IMR-90 (cell line): Measurements from ENCODE around the gene PCAT6. TPM values are rescaled to one million over a fixed set of nuclear protein-coding genes. Genes with fewer than 3 reads are reported as not detected.

Experiments
- ATAC-seq: fragments of 200-7000 bp; cut with Tn5 transposase; 2 replicates; pipeline ENCODE4 v1.9.1; 2020; ENCODE audit warnings: low read depth, mild to moderate bottlenecking, moderate library complexity
- BruUV-seq: library from RNA; stranded (reverse); fragments of 400-500 nt; replicated peaks from 2 replicates; lab custom pipeline; 2021; lab: Mats Ljungman, UMichigan
- CTCF ChIA-PET: fragments of 300-600 bp; formaldehyde crosslinking; extraction: SDS; loops from one replicate; lab custom pipeline; 2021; ENCODE audit warnings: antibody characterized with exemption; lab: Yijun Ruan, JAX
- POLR2A ChIA-PET: fragments of 300-600 bp; sonication (Branson Sonifier 250); formaldehyde crosslinking; loops from one replicate; lab custom pipeline; 2022; ENCODE audit warnings: antibody characterized with exemption; ENCODE audit not compliant: unreplicated experiment; lab: Charles Lee
- DNase-seq: peaks from one replicate; pipeline ENCODE4 v3.0.0; 2013
- H2AFZ ChIP-seq: replicated peaks from 2 replicates; pipeline ENCODE3; 2013; ENCODE audit warnings: low read length, mild to moderate bottlenecking; ENCODE audit not compliant: poor library complexity
- H2AK5ac ChIP-seq: 2 replicates; pipeline ENCODE4 v1.6.1; 2013; ENCODE audit warnings: low read depth, low read length, inconsistent platforms
- H2AK9ac ChIP-seq: replicated peaks from 2 replicates; pipeline ENCODE3; 2013; ENCODE audit warnings: mild to moderate bottlenecking, low read depth, low read length, moderate library complexity; ENCODE audit not compliant: poor library complexity
- H2BK120ac ChIP-seq: 2 replicates; pipeline ENCODE4 v1.6.1; 2013; ENCODE audit warnings: low read depth, low read length, inconsistent platforms
- H2BK15ac ChIP-seq: 3 replicates; pipeline ENCODE4 v1.6.1; 2013; ENCODE audit warnings: low read depth, low read length, inconsistent platforms
- H2BK20ac ChIP-seq: 2 replicates; pipeline ENCODE4 v1.6.1; 2013; ENCODE audit warnings: low read depth, mild to moderate bottlenecking, inconsistent platforms, low read length, moderate library complexity
- H2BK5ac ChIP-seq: 2 replicates; pipeline ENCODE4 v1.6.1; 2013; ENCODE audit warnings: mild to moderate bottlenecking, low read depth, low read length, inconsistent platforms; ENCODE audit not compliant: poor library complexity, severe bottlenecking
- H3K14ac ChIP-seq: replicated peaks from 2 replicates; pipeline ENCODE4 v1.6.1; 2013; ENCODE audit warnings: low read depth, low read length, inconsistent platforms
- H3K18ac ChIP-seq: 2 replicates; pipeline ENCODE4 v1.6.1; 2013; ENCODE audit warnings: low read depth, low read length, control low read depth
- H3K23ac ChIP-seq: 2 replicates; pipeline ENCODE4 v1.6.1; 2013; ENCODE audit warnings: low read depth, low read length, inconsistent platforms
- H3K27ac ChIP-seq: 2 replicates; pipeline ENCODE4 v1.5.1; 2013; ENCODE audit warnings: mild to moderate bottlenecking, control low read depth, low read length; ENCODE audit not compliant: insufficient read depth
- H3K27me3 ChIP-seq: 2 replicates; pipeline ENCODE4 v1.6.1; 2013; ENCODE audit warnings: low read length; ENCODE audit not compliant: control insufficient read depth, insufficient read depth
- H3K36me3 ChIP-seq: 2 replicates; pipeline ENCODE4 v1.6.1; 2013; ENCODE audit warnings: low read length, mixed read lengths; ENCODE audit not compliant: control insufficient read depth, insufficient read depth
- H3K4ac ChIP-seq: 2 replicates; pipeline ENCODE4 v1.6.1; 2013; ENCODE audit warnings: low read depth, low read length, inconsistent platforms
- H3K4me1 ChIP-seq: 2 replicates; pipeline ENCODE4 v1.6.1; 2013; ENCODE audit warnings: low read length, mixed read lengths; ENCODE audit not compliant: control insufficient read depth, insufficient read depth
- H3K4me2 ChIP-seq: 2 replicates; pipeline ENCODE4 v1.6.1; 2013; ENCODE audit warnings: low read depth, mild to moderate bottlenecking, control low read depth, low read length, moderate library complexity
- H3K4me3 ChIP-seq: 2 replicates; pipeline ENCODE4 v1.5.1; 2013; ENCODE audit warnings: low read depth, mild to moderate bottlenecking, control low read depth, low read length, moderate library complexity; ENCODE audit not compliant: insufficient read depth
- H3K56ac ChIP-seq: 2 replicates; pipeline ENCODE4 v1.6.1; 2013; ENCODE audit warnings: low read length, inconsistent platforms; ENCODE audit not compliant: insufficient read depth; ENCODE audit errors: extremely low read depth
- H3K79me1 ChIP-seq, 2 experiments: 2 replicates each; pipeline ENCODE4 v1.6.1; 2013; ENCODE audit warnings: low read length in 2 of 2, inconsistent platforms in 1 of 2, low read depth in 1 of 2
- H3K9ac ChIP-seq: 2 replicates; pipeline ENCODE4 v1.6.1; 2013; ENCODE audit warnings: low read depth, low read length, control low read depth
- H3K9me1 ChIP-seq: 2 replicates; pipeline ENCODE4 v1.6.1; 2013; ENCODE audit warnings: low read length, inconsistent platforms; ENCODE audit not compliant: insufficient read depth
- H3K9me3 ChIP-seq: 2 replicates; pipeline ENCODE4 v1.6.1; 2013; ENCODE audit warnings: low read length; ENCODE audit not compliant: control insufficient read depth, insufficient read depth
- H4K20me1 ChIP-seq: 2 replicates; pipeline ENCODE4 v1.6.1; 2013; ENCODE audit warnings: low read length, inconsistent platforms; ENCODE audit not compliant: insufficient read depth
- H4K5ac ChIP-seq: 2 replicates; pipeline ENCODE4 v1.6.1; 2013; ENCODE audit warnings: mild to moderate bottlenecking, low read depth, low read length, control low read depth
- H4K8ac ChIP-seq, 2 experiments: 2 replicates each; pipeline ENCODE4 v1.6.1; 2013; ENCODE audit warnings: low read depth in 2 of 2, low read length in 2 of 2, control low read depth in 1 of 2, inconsistent platforms in 1 of 2
- H4K91ac ChIP-seq: 2 replicates; pipeline ENCODE4 v1.6.1; 2013; ENCODE audit warnings: low read depth, low read length, inconsistent platforms; ENCODE audit not compliant: insufficient read depth
- CEBPB ChIP-seq: IDR thresholded peaks from 2 replicates; pipeline ENCODE4 v1.6.1; 2012; ENCODE audit warnings: low read depth, low read length, improper control_type of control experiment
- CHD1 ChIP-seq: IDR thresholded peaks from 2 replicates; pipeline ENCODE4 v1.6.1; 2012; ENCODE audit warnings: low read depth, low read length, improper control_type of control experiment
- CTCF ChIP-seq: conservative IDR thresholded peaks from 2 replicates; pipeline ENCODE4 v1.5.1; 2012; ENCODE audit warnings: mild to moderate bottlenecking, low read depth, low read length, improper control_type of control experiment
- FOS ChIP-seq: fragments of 150-350 bp; IDR thresholded peaks from 2 replicates; pipeline ENCODE4 v1.6.1; 2016; ENCODE audit warnings: low read depth, low read length
- MAFK ChIP-seq: IDR thresholded peaks from 2 replicates; pipeline ENCODE4 v1.6.1; 2012; ENCODE audit warnings: low read depth, low read length, improper control_type of control experiment
- MAZ ChIP-seq: IDR thresholded peaks from 2 replicates; pipeline ENCODE4 v1.6.1; 2012; ENCODE audit warnings: low read depth, mild to moderate bottlenecking, low read length, improper control_type of control experiment, moderate library complexity, borderline replicate concordance
- MXI1 ChIP-seq: IDR thresholded peaks from 2 replicates; pipeline ENCODE4 v1.6.1; 2012; ENCODE audit warnings: low read depth, mild to moderate bottlenecking, low read length, moderate library complexity, borderline replicate concordance
- NFE2L2 ChIP-seq: fragments of 150-350 bp; IDR thresholded peaks from 2 replicates; pipeline ENCODE4 v1.6.1; 2016; ENCODE audit warnings: low read depth, mild to moderate bottlenecking, low read length
- RAD21 ChIP-seq: IDR thresholded peaks from 2 replicates; pipeline ENCODE4 v1.6.1; 2012; ENCODE audit warnings: low read length, improper control_type of control experiment
- RCOR1 ChIP-seq: IDR thresholded peaks from 2 replicates; pipeline ENCODE4 v1.6.1; 2012; ENCODE audit warnings: mild to moderate bottlenecking, low read length, improper control_type of control experiment; ENCODE audit not compliant: insufficient replicate concordance
- RFX5 ChIP-seq: IDR thresholded peaks from 2 replicates; pipeline ENCODE4 v1.8.0; 2012; ENCODE audit warnings: low read depth, mild to moderate bottlenecking, low read length, moderate library complexity
- SMC3 ChIP-seq: fragments of 150-350 bp; IDR thresholded peaks from 2 replicates; pipeline ENCODE4 v1.6.1; 2016; ENCODE audit warnings: low read depth, mild to moderate bottlenecking, antibody characterized with exemption, low read length, moderate library complexity
- USF2 ChIP-seq: fragments of 150-350 bp; IDR thresholded peaks from 2 replicates; pipeline ENCODE4 v1.6.1; 2017; ENCODE audit warnings: mild to moderate bottlenecking, antibody characterized with exemption, low read length, low read depth
- WGBS, 2 experiments: methylation state at CpG; one replicate each; pipeline versions ENCODE4 v1.1.5 to v1.1.7; 2013; ENCODE audit warnings: missing lambda C conversion rate in 2 of 2; ENCODE audit not compliant: insufficient read length in 1 of 2; ENCODE audit errors: extremely low coverage in 2 of 2; 5-methylcytosine and 5-hydroxymethylcytosine counted together
- dilution Hi-C: fragments of 300-500 bp; cut with HindIII; formaldehyde crosslinking; loops from one replicate; pipeline ENCODE4 v1.14.3; 2018; ENCODE audit warnings: low sequenced_read_pairs; ENCODE audit not compliant: unreplicated experiment
- in situ Hi-C: fragments of 300-500 bp; cut with MboI; formaldehyde crosslinking; loops from 3 replicates; pipeline ENCODE4 v1.14.3; 2019; ENCODE audit warnings: low sequenced_read_pairs, inconsistent platforms, mixed read lengths
- intact Hi-C: fragments of 100-400 bp; cut with micrococcal nuclease; formaldehyde crosslinking; loops from 2 replicates; pipeline ENCODE4 v1.10.0; 2022
- polyA plus RNA-seq, 3 experiments: library from polyadenylated mRNA; depleted of rRNA; stranded (reverse); fragments of >200 nt; gene quantifications; 2 replicates each; pipeline ENCODE4 v1.2.3, GENCODE V29; 2012; ENCODE audit warnings: low replicate concordance in 1 of 3
- total RNA-seq: library from RNA; depleted of rRNA; stranded (reverse); fragments of >200 nt; gene quantifications from 2 replicates; pipeline ENCODE4 v1.2.3, GENCODE V29; 2012
- TF ChIP-seq, protein P1 (sequence below): fragments of 150-350 bp; IDR thresholded peaks from 2 replicates; pipeline ENCODE4 v1.6.1; 2016; ENCODE audit warnings: low read depth, mild to moderate bottlenecking, low read length, moderate library complexity, borderline replicate concordance

Gene PCAT6
- total and polyA plus RNA-seq, 2 of the 4 experiments (the other 2 are of a cell fraction): 5.8 TPM; not detected in 1

GRCh38 chr1:202798260-202798659 lies 12.5 kb upstream of the PCAT6 start:
- H2BK20ac ChIP-seq: no peak overlapping the region
- no peak overlapping the region for H3K9ac ChIP-seq
- no peaks in the 10 kb centered on the region for H3K9me3 ChIP-seq
- H3K14ac ChIP-seq: no peak overlapping the region
- no peak overlapping the region for H3K4me3 ChIP-seq
- dilution Hi-C loops (no loop called here), in situ Hi-C loops (no loop called here), intact Hi-C loops (no loop called here)
- no peak overlapping the region for H3K56ac ChIP-seq
- H2BK5ac ChIP-seq: no peak overlapping the region
- H3K4ac ChIP-seq: no peak overlapping the region
- no peaks in the 10 kb centered on the region for H3K27me3 ChIP-seq
- H3K18ac ChIP-seq: no peak overlapping the region
- no peak overlapping the region for H4K8ac ChIP-seq
- ChIA-PET POLR2A (no interaction called here), CTCF (no interaction called here)
- H2AK9ac ChIP-seq: no peak overlapping the region
- DNase-seq: no peak
- H3K4me1 ChIP-seq: peaks cover 5% of the 10 kb centered on the region
- no TSS peak for BruUV-seq
- no peak overlapping the region for H4K5ac ChIP-seq
- no peak overlapping the region for H2AK5ac ChIP-seq
- H3K9me1 ChIP-seq: peaks cover 22% of the 10 kb centered on the region
- no peak overlapping the region for H2BK120ac ChIP-seq
- no CpG with 5 or more reads among the region's 4 CpGs for WGBS, 2 experiments
- H3K36me3 ChIP-seq: peaks cover 16% of the 10 kb centered on the region
- H3K4me2 ChIP-seq: no peak overlapping the region
- H4K20me1 ChIP-seq: peaks cover 99% of the 10 kb centered on the region
- no peak overlapping the region for H2BK15ac ChIP-seq
- H3K23ac ChIP-seq: no peak overlapping the region
- TF ChIP-seq SMC3 (no peak), FOS (no peak), CTCF (no peak), CHD1 (no peak), RFX5 (no peak), MXI1 (no peak), CEBPB (no peak), USF2 (no peak), MAZ (no peak), NFE2L2 (no peak), RAD21 (no peak), RCOR1 (no peak), MAFK (no peak)
- TF ChIP-seq, protein P1, sequence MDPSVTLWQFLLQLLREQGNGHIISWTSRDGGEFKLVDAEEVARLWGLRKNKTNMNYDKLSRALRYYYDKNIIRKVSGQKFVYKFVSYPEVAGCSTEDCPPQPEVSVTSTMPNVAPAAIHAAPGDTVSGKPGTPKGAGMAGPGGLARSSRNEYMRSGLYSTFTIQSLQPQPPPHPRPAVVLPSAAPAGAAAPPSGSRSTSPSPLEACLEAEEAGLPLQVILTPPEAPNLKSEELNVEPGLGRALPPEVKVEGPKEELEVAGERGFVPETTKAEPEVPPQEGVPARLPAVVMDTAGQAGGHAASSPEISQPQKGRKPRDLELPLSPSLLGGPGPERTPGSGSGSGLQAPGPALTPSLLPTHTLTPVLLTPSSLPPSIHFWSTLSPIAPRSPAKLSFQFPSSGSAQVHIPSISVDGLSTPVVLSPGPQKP: no peak
- no peak overlapping the region for H3K27ac ChIP-seq
- ATAC-seq: no peak
- no peak overlapping the region for H4K91ac ChIP-seq
- no peak overlapping the region for H2AFZ ChIP-seq
- H3K79me1 ChIP-seq: peaks cover 14 to 79% of the 10 kb centered on the region in 2 experiments
